ENCODE data around the gene GAS7.

DNA sequence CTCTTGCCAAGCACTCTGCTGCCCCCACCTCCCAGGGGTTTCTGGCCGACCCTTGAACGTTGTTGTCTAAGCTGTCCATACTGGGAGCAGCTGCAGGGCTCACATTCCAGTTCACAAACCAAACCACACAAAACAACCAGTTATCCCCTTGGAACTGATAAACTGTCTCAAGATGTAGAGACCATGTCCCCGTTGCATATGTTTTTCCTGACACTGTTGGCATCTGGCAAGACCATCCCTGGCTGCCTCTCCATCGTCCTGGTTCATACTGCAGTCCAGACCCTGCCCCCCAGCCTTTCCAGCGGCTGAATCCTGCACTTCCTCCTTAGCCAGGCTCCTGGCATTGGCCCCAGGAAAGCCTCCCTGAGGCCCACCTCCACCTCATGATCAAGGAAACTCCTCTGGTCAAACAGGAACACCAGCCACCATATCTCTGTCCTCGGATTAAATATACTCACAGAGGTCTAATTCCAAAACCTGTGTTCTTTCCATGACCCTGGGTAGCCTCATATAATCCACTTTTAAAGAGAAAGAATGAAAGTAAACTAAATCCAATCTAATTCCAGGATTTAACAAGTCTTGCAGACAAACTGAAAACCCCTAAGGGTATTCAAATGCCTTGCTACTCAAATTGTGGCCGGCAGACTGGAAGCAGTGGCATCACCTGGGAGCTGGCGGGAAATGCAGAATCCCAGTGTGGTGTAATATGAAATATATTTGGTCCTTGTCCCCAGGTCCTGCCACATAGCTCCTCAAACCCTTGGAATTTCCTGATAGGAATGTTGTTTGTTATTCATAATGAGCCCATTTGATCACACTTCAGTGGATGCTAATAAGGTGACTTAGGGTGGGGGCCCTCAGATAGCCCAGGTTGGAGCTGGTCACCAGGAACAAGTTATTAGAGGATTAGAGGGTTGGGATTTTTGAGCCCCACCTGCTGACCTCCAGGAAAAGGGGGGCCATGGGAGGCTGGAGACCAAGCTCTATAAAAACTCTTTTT lies 14.2 kb downstream of the GAS7 start:
- TF ChIP-seq, protein P1, sequence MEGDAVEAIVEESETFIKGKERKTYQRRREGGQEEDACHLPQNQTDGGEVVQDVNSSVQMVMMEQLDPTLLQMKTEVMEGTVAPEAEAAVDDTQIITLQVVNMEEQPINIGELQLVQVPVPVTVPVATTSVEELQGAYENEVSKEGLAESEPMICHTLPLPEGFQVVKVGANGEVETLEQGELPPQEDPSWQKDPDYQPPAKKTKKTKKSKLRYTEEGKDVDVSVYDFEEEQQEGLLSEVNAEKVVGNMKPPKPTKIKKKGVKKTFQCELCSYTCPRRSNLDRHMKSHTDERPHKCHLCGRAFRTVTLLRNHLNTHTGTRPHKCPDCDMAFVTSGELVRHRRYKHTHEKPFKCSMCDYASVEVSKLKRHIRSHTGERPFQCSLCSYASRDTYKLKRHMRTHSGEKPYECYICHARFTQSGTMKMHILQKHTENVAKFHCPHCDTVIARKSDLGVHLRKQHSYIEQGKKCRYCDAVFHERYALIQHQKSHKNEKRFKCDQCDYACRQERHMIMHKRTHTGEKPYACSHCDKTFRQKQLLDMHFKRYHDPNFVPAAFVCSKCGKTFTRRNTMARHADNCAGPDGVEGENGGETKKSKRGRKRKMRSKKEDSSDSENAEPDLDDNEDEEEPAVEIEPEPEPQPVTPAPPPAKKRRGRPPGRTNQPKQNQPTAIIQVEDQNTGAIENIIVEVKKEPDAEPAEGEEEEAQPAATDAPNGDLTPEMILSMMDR (conservative IDR thresholded peaks at IDR 0.05; ENCODE audit: low read depth in 2 of 2): no peak
- TF ChIP-seq, protein P2, sequence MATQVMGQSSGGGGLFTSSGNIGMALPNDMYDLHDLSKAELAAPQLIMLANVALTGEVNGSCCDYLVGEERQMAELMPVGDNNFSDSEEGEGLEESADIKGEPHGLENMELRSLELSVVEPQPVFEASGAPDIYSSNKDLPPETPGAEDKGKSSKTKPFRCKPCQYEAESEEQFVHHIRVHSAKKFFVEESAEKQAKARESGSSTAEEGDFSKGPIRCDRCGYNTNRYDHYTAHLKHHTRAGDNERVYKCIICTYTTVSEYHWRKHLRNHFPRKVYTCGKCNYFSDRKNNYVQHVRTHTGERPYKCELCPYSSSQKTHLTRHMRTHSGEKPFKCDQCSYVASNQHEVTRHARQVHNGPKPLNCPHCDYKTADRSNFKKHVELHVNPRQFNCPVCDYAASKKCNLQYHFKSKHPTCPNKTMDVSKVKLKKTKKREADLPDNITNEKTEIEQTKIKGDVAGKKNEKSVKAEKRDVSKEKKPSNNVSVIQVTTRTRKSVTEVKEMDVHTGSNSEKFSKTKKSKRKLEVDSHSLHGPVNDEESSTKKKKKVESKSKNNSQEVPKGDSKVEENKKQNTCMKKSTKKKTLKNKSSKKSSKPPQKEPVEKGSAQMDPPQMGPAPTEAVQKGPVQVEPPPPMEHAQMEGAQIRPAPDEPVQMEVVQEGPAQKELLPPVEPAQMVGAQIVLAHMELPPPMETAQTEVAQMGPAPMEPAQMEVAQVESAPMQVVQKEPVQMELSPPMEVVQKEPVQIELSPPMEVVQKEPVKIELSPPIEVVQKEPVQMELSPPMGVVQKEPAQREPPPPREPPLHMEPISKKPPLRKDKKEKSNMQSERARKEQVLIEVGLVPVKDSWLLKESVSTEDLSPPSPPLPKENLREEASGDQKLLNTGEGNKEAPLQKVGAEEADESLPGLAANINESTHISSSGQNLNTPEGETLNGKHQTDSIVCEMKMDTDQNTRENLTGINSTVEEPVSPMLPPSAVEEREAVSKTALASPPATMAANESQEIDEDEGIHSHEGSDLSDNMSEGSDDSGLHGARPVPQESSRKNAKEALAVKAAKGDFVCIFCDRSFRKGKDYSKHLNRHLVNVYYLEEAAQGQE (IDR thresholded peaks at IDR 0.05; ENCODE audit: unreplicated experiment): no peak
- no peak for TF ChIP-seq EZH2phosphoT487 (IDR thresholded peaks at IDR 0.05; ENCODE audit: unreplicated experiment)
- no peak for TF ChIP-seq CREB1 (CRISPR knock-in tag; IDR thresholded peaks at IDR 0.05; ENCODE audit: low read depth)
- no peak for TF ChIP-seq POLR2AphosphoS5 (IDR thresholded peaks at IDR 0.05; ENCODE audit: low read depth)
- TF ChIP-seq ZNF331 (CRISPR knock-in tag; IDR thresholded peaks at IDR 0.05; ENCODE audit: low read depth): no peak
- TF ChIP-seq EZH2 (IDR thresholded peaks at IDR 0.05; ENCODE audit: low read depth, unreplicated experiment): no peak
- TF ChIP-seq JUNB (IDR thresholded peaks at IDR 0.05; ENCODE audit: unreplicated experiment): no peak
- TF ChIP-seq NANOG (IDR thresholded peaks at IDR 0.05; ENCODE audit: borderline replicate concordance): no peak
